Fibroblast of skin of abdomen (primary cell): ENCODE measurements around the gene GPR42. TPM values are rescaled to one million over a fixed set of nuclear protein-coding genes. Genes with fewer than 3 reads are reported as not detected.

Source experiments
- DNase-seq: peaks from one replicate; pipeline ENCODE4 v3.0.0-alpha.2; 2013
- polyA plus RNA-seq, 2 experiments: library from polyadenylated mRNA; unstranded; fragments of 120-200 nt; gene quantifications; one replicate each; pipeline ENCODE4 v1.2.1, GENCODE V29; 2013; ENCODE audit not compliant: insufficient read length in 2 of 2

The GPR42 gene
- not detected for polyA plus RNA-seq (2013, experiment 1 of 2; ENCODE audit: insufficient read length)
- polyA plus RNA-seq (2013, experiment 2 of 2; ENCODE audit: insufficient read length): not detected

GRCh38 chr19:35370722-35371121 is at the start of gene GPR42:
TSS of gene GPR42 (plus strand) at chr19:35371068. CDS start at chr19:35371360, 292 bp downstream.
- DNase-seq: no peak

GRCh38 chr19:35321291-35321690 is 49.6 kb upstream of the GPR42 start:
- no peak for DNase-seq

GRCh38 chr19:35322014-35322413 is 48.9 kb upstream of the GPR42 start:
- DNase-seq: no peak

GRCh38 chr19:35327642-35328041 is 43.2 kb upstream of the GPR42 start:
- DNase-seq: no peak

- no peak for DNase-seq
These were observed 42.0 kb upstream of the GPR42 start, which contains the start of gene CD22 for GRCh38 chr19:35328851-35329285. TSS of gene CD22 (plus strand) at chr19:35329187. CDS start at chr19:35332041, 2,854 bp downstream.

- DNase-seq: no peak
These were observed 41.5 kb upstream of the GPR42 start for GRCh38 chr19:35329323-35329722.

- DNase-seq: no peak
These were observed 40.4 kb upstream of the GPR42 start for GRCh38 chr19:35330475-35330874.

- DNase-seq: no peak
These were observed 39.2 kb upstream of the GPR42 start for GRCh38 chr19:35331551-35332214.

GRCh38 chr19:35332817-35333216 is 38.1 kb upstream of the GPR42 start:
- no peak for DNase-seq

- DNase-seq: no peak
These were observed 36.6 kb upstream of the GPR42 start for GRCh38 chr19:35334144-35334753.

GRCh38 chr19:35336166-35336955 is 34.5 kb upstream of the GPR42 start:
- DNase-seq: no peak

GRCh38 chr19:35337097-35337983 is 33.5 kb upstream of the GPR42 start:
- DNase-seq: no peak

GRCh38 chr19:35337984-35338296 is 32.9 kb upstream of the GPR42 start:
- DNase-seq: no peak

- DNase-seq: no peak
These were observed 30.4 kb upstream of the GPR42 start for GRCh38 chr19:35340431-35340830.

GRCh38 chr19:35341006-35341405 is 29.9 kb upstream of the GPR42 start:
- DNase-seq: no peak

- DNase-seq: no peak
These were observed 29.2 kb upstream of the GPR42 start for GRCh38 chr19:35341565-35342225.

- no peak for DNase-seq
These were observed 28.4 kb upstream of the GPR42 start for GRCh38 chr19:35342430-35342829.

- DNase-seq: no peak
These were observed 26.3 kb upstream of the GPR42 start for GRCh38 chr19:35344511-35345031.

GRCh38 chr19:35345671-35346111 is 25.2 kb upstream of the GPR42 start:
- no peak for DNase-seq

- no peak for DNase-seq
These were observed 24.4 kb upstream of the GPR42 start for GRCh38 chr19:35346193-35347052.
